Measurements from ENCODE around the gene LHPP. TPM values are rescaled to one million over a fixed set of nuclear protein-coding genes. Genes with fewer than 3 reads are reported as not detected.

The LHPP gene
- total RNA-seq, 2 experiments from 2014 or later = 15.3 to 19.6 TPM

GRCh38 chr10:124423813-124424212 is 37.8 kb upstream of the LHPP start:
- peaks cover 5% of the 10 kb centered on the region for H3K4me1 Mint-ChIP-seq (ENCODE audit: low read depth)
- ChIA-PET POLR2A (no interaction called here), CTCF (no interaction called here)
- Histone ChIP-seq H3K36me3 (ENCODE audit: insufficient read depth, low read length) (no peaks in the 10 kb centered on the region), H3K9me3 (ENCODE audit: control insufficient read depth in 1 of 2, insufficient read depth in 1 of 2, low read length in 2 of 2) (no peaks in the 10 kb centered on the region), H3K4me1 (ENCODE audit: insufficient read depth, low read length) (peaks cover 7% of the 10 kb centered on the region), H3K4me3 (ENCODE audit: low read length) (no peak overlapping the region), H3K27ac (ENCODE audit: low read depth in 1 of 2, low read length in 2 of 2) (no peak overlapping the region), H3K27me3 (ENCODE audit: control insufficient read depth in 1 of 2, insufficient read depth in 2 of 2, low read length in 2 of 2) (peaks cover 0 to 5% of the 10 kb centered on the region in 2 experiments)
- no peak for ATAC-seq (ENCODE audit: poor library complexity)
- DNase-seq = no peak
- intact Hi-C loops (cut with DNase I, micrococcal nuclease) = no loop called here
- no peaks in the 10 kb centered on the region for H3K36me3 Mint-ChIP-seq (ENCODE audit: low read depth)
- H3K27me3 Mint-ChIP-seq = peaks cover 27% of the 10 kb centered on the region
- TF ChIP-seq CTCF (IDR thresholded peaks at IDR 0.05) = no peak
- no peaks in the 10 kb centered on the region for H3K9me3 Mint-ChIP-seq
- no peak overlapping the region for H3K27ac Mint-ChIP-seq
- H3K4me3 Mint-ChIP-seq = no peak overlapping the region

- Histone ChIP-seq H3K36me3 (ENCODE audit: insufficient read depth, low read length) (no peaks in the 10 kb centered on the region), H3K9me3 (ENCODE audit: control insufficient read depth in 1 of 2, insufficient read depth in 1 of 2, low read length in 2 of 2) (no peaks in the 10 kb centered on the region), H3K27me3 (ENCODE audit: control insufficient read depth in 1 of 2, insufficient read depth in 2 of 2, low read length in 2 of 2) (peaks cover 0 to 5% of the 10 kb centered on the region in 2 experiments), H3K27ac (ENCODE audit: low read depth in 1 of 2, low read length in 2 of 2) (no peak overlapping the region), H3K4me3 (ENCODE audit: low read length) (no peak overlapping the region), H3K4me1 (ENCODE audit: insufficient read depth, low read length) (no peaks in the 10 kb centered on the region)
- Mint-ChIP-seq H3K36me3 (ENCODE audit: low read depth) (no peaks in the 10 kb centered on the region), H3K4me3 (no peak overlapping the region), H3K9me3 (no peaks in the 10 kb centered on the region), H3K4me1 (ENCODE audit: low read depth) (no peaks in the 10 kb centered on the region), H3K27ac (no peak overlapping the region), H3K27me3 (peaks cover 40% of the 10 kb centered on the region)
- intact Hi-C loops (cut with DNase I, micrococcal nuclease) = no loop called here
- DNase-seq (no peak), ATAC-seq (ENCODE audit: poor library complexity) (no peak)
- ChIA-PET CTCF (no interaction called here), POLR2A (no interaction called here)
- TF ChIP-seq CTCF (IDR thresholded peaks at IDR 0.05) = no peak
Measured at GRCh38 chr10:124425227-124425962, 36.2 kb upstream of the LHPP start.

GRCh38 chr10:124428207-124428777 is 33.3 kb upstream of the LHPP start:
- ATAC-seq (ENCODE audit: poor library complexity) = no peak

More at GRCh38 chr10:124428207-124428777, 33.3 kb upstream of the LHPP start:
- no peak overlapping the region for H3K27ac ChIP-seq (ENCODE audit: low read depth in 1 of 2, low read length in 2 of 2)
- no peaks in the 10 kb centered on the region for H3K9me3 ChIP-seq (ENCODE audit: control insufficient read depth in 1 of 2, insufficient read depth in 1 of 2, low read length in 2 of 2)
- ChIA-PET POLR2A (no interaction called here), CTCF (no interaction called here)
- peaks cover 0 to 2% of the 10 kb centered on the region in 2 experiments for H3K27me3 ChIP-seq (ENCODE audit: control insufficient read depth in 1 of 2, insufficient read depth in 2 of 2, low read length in 2 of 2)
- H3K4me1 ChIP-seq (ENCODE audit: insufficient read depth, low read length) = no peaks in the 10 kb centered on the region
- no peak for TF ChIP-seq CTCF (IDR thresholded peaks at IDR 0.05)
- no peak overlapping the region for H3K4me3 Mint-ChIP-seq
- H3K4me1 Mint-ChIP-seq (ENCODE audit: low read depth) = no peaks in the 10 kb centered on the region
- H3K9me3 Mint-ChIP-seq = no peaks in the 10 kb centered on the region
- no peak overlapping the region for H3K27ac Mint-ChIP-seq
- H3K36me3 ChIP-seq (ENCODE audit: insufficient read depth, low read length) = no peaks in the 10 kb centered on the region
- H3K4me3 ChIP-seq (ENCODE audit: low read length) = no peak overlapping the region
- no peak for DNase-seq
- no peaks in the 10 kb centered on the region for H3K36me3 Mint-ChIP-seq (ENCODE audit: low read depth)
- peaks cover 44% of the 10 kb centered on the region for H3K27me3 Mint-ChIP-seq
- intact Hi-C loops (cut with DNase I, micrococcal nuclease) = no loop called here

Data from CD4-positive, alpha-beta T cell (primary cell).